MCF 10A (cell line): Measurements from ENCODE around the gene EXOC3. TPM values are rescaled to one million over a fixed set of nuclear protein-coding genes. Genes with fewer than 3 reads are reported as not detected.

ENCODE experiments used
- BruUV-seq: library from RNA; stranded (reverse); fragments of 400-500 nt; replicated peaks from 2 replicates; lab custom pipeline; 2021; lab: Mats Ljungman, UMichigan
- CTCF ChIA-PET: fragments of 300-600 bp; sonication (Branson Sonifier 250); formaldehyde crosslinking; extraction: SDS; loops from one replicate; lab custom pipeline; 2021; ENCODE audit warnings: antibody characterized with exemption, inconsistent platforms; lab: Yijun Ruan, JAX
- POLR2A ChIA-PET: fragments of 300-600, 350-650 bp; sonication (Branson Sonifier 250); formaldehyde crosslinking; extraction: SDS; loops from one replicate; lab custom pipeline; 2020; ENCODE audit warnings: antibody characterized with exemption, inconsistent platforms; lab: Yijun Ruan, JAX
- DNase-seq: peaks from one replicate; pipeline ENCODE4 v3.0.0-alpha.2; 2018; ENCODE audit not compliant: unreplicated experiment
- H3K27ac Mint-ChIP-seq: one replicate; pipeline ENCODE4 v1.8.0; 2022; ENCODE audit warnings: mild to moderate bottlenecking, low read depth, mixed read lengths; ENCODE audit not compliant: unreplicated experiment
- H3K27me3 Mint-ChIP-seq: one replicate; pipeline ENCODE4 v1.8.0; 2022; ENCODE audit warnings: mixed read lengths; ENCODE audit not compliant: insufficient read depth, unreplicated experiment
- H3K36me3 Mint-ChIP-seq: one replicate; pipeline ENCODE4 v1.8.0; 2022; ENCODE audit warnings: mild to moderate bottlenecking, moderate library complexity, mixed read lengths; ENCODE audit not compliant: insufficient read depth, unreplicated experiment
- H3K4me1 Mint-ChIP-seq: one replicate; pipeline ENCODE4 v1.8.0; 2022; ENCODE audit warnings: mixed read lengths; ENCODE audit not compliant: insufficient read depth, unreplicated experiment
- H3K4me3 Mint-ChIP-seq: one replicate; pipeline ENCODE4 v1.8.0; 2022; ENCODE audit warnings: mild to moderate bottlenecking, moderate library complexity, mixed read lengths; ENCODE audit not compliant: unreplicated experiment
- H3K9me3 Mint-ChIP-seq: one replicate; pipeline ENCODE4 v1.8.0; 2022; ENCODE audit warnings: mixed read lengths; ENCODE audit not compliant: unreplicated experiment
- CTCF ChIP-seq: fragments of 200-600 bp; IDR thresholded peaks from one replicate; pipeline ENCODE4 v1.8.0; 2022; ENCODE audit warnings: antibody characterized with exemption, mild to moderate bottlenecking; ENCODE audit not compliant: unreplicated experiment
- intact Hi-C: fragments of 100-400 bp; cut with micrococcal nuclease; formaldehyde crosslinking; loops from 2 replicates; pipeline ENCODE4 v1.14.1; 2022
- total RNA-seq: library from RNA; stranded (reverse); gene quantifications from 2 replicates; pipeline ENCODE4 v1.2.3, GENCODE V29; 2022

EXOC3 gene
- total RNA-seq, 1 experiment from 2014 or later = 44.1 TPM

GRCh38 chr5:515273-515836, 72.4 kb downstream of the EXOC3 start:
- intact Hi-C loops = no loop called here
- Mint-ChIP-seq H3K27me3 (peaks cover 40% of the 10 kb centered on the region), H3K4me1 (peaks cover 21% of the 10 kb centered on the region)

GRCh38 chr5:516338-516925, 73.5 kb downstream of the EXOC3 start:
- no peaks in the 10 kb centered on the region for H3K36me3 Mint-ChIP-seq
- POLR2A ChIA-PET = interaction anchor here (0.5 to 2.6 kb wide), 8 partner anchors 9 to 156 kb away, joined by 3 to 16 read pairs (median 3); partner anchors contain the start of gene CEP72

More at GRCh38 chr5:515273-515836, 72.4 kb downstream of the EXOC3 start:
- ChIA-PET POLR2A (interaction anchor here (1.0 to 2.6 kb wide), 2 partner anchors 42 to 98 kb away, joined by 3 to 16 read pairs; no protein-coding TSS in a partner anchor), CTCF (interaction anchor here (0.6 to 1.0 kb wide), 3 partner anchors 21 to 143 kb away, joined by 3 to 4 read pairs (median 3); no protein-coding TSS in a partner anchor)
- H3K4me3 Mint-ChIP-seq = no peak overlapping the region
- H3K36me3 Mint-ChIP-seq = no peaks in the 10 kb centered on the region
- no TSS peak for BruUV-seq
- H3K9me3 Mint-ChIP-seq = peaks cover 14% of the 10 kb centered on the region
- DNase-seq = peak; percentile 61
- H3K27ac Mint-ChIP-seq = no peak overlapping the region
- no peak for TF ChIP-seq CTCF

More at GRCh38 chr5:516338-516925, 73.5 kb downstream of the EXOC3 start:
- no peak for TF ChIP-seq CTCF
- intact Hi-C loops = no loop called here
- CTCF ChIA-PET = interaction anchor here (0.6 to 1.2 kb wide), 2 partner anchors 16 to 386 kb away, joined by 4 read pairs; no protein-coding TSS in a partner anchor
- peak; percentile 54 for DNase-seq
- Mint-ChIP-seq H3K27me3 (peaks cover 29% of the 10 kb centered on the region), H3K4me1 (peaks cover 21% of the 10 kb centered on the region), H3K27ac (no peak overlapping the region), H3K4me3 (no peak overlapping the region), H3K9me3 (peaks cover 14% of the 10 kb centered on the region)
- no TSS peak for BruUV-seq

Other genes starting within 250 kb of the EXOC3 start
- 4.5 and 5.8 TPM in 2 replicates for gene CCDC127, start 225.0 kb upstream of the EXOC3 start, total RNA-seq
- 73.4 and 75.0 TPM in 2 replicates for gene SDHA, start 224.9 kb upstream of the EXOC3 start, total RNA-seq
- gene PDCD6, start 171.5 kb upstream of the EXOC3 start, total RNA-seq = 107 and 133 TPM in 2 replicates
- 3.2 and 3.3 TPM in 2 replicates for gene AHRR, start 121.5 kb upstream of the EXOC3 start, total RNA-seq
- gene SLC9A3, start 81.3 kb downstream of the EXOC3 start, total RNA-seq = 0.93 and 1.0 TPM in 2 replicates
- gene CEP72, start 169.2 kb downstream of the EXOC3 start, total RNA-seq = 16.4 and 16.7 TPM in 2 replicates